Osteocyte (in vitro differentiated cells): ENCODE results near the gene TRIM23. TPM values are rescaled to one million over a fixed set of nuclear protein-coding genes. Genes with fewer than 3 reads are reported as not detected.

Source experiments
- DNase-seq: peaks from one replicate; pipeline ENCODE4 v3.0.0; 2021; ENCODE audit warnings: mixed read lengths; ENCODE audit not compliant: unreplicated experiment; ENCODE audit errors: extremely low spot score
- H3K27ac Mint-ChIP-seq: one replicate; pipeline ENCODE4 v1.8.0; 2021; ENCODE audit warnings: mild to moderate bottlenecking, mixed read lengths; ENCODE audit not compliant: unreplicated experiment
- H3K27me3 Mint-ChIP-seq: one replicate; pipeline ENCODE4 v1.8.0; 2021; ENCODE audit warnings: mixed read lengths; ENCODE audit not compliant: unreplicated experiment
- H3K36me3 Mint-ChIP-seq: one replicate; pipeline ENCODE4 v1.8.0; 2021; ENCODE audit warnings: mixed read lengths; ENCODE audit not compliant: unreplicated experiment
- H3K4me1 Mint-ChIP-seq: one replicate; pipeline ENCODE4 v1.8.0; 2021; ENCODE audit warnings: mixed read lengths; ENCODE audit not compliant: unreplicated experiment
- H3K4me3 Mint-ChIP-seq: one replicate; pipeline ENCODE4 v1.8.0; 2021; ENCODE audit warnings: mild to moderate bottlenecking, moderate library complexity, mixed read lengths; ENCODE audit not compliant: unreplicated experiment
- H3K9me3 Mint-ChIP-seq: one replicate; pipeline ENCODE4 v1.8.0; 2021; ENCODE audit warnings: mixed read lengths; ENCODE audit not compliant: unreplicated experiment
- CTCF ChIP-seq: fragments of 200-600 bp; sonication (generic); IDR thresholded peaks from 2 replicates; pipeline ENCODE4 v1.5.0; 2021; ENCODE audit warnings: antibody characterized with exemption, mild to moderate bottlenecking, moderate library complexity
- total RNA-seq: library from RNA; stranded (reverse); gene quantifications from 2 replicates; pipeline ENCODE4 v1.2.1, GENCODE V29; 2021

The TRIM23 gene
- total RNA-seq, 1 donor from 2014 or later: 21.5 TPM

GRCh38 chr5:65654713-65655112, 30.6 kb upstream of the TRIM23 start:
- Mint-ChIP-seq H3K4me1 (no peaks in the 10 kb centered on the region), H3K27me3 (no peaks in the 10 kb centered on the region), H3K27ac (no peak overlapping the region), H3K4me3 (no peak overlapping the region), H3K36me3 (peaks cover 28% of the 10 kb centered on the region), H3K9me3 (no peaks in the 10 kb centered on the region)
- TF ChIP-seq CTCF: no peak
- DNase-seq: no peak

- H3K27me3 Mint-ChIP-seq: no peaks in the 10 kb centered on the region
- H3K27ac Mint-ChIP-seq: no peak overlapping the region
- TF ChIP-seq CTCF: no peak
- no peak for DNase-seq
- no peaks in the 10 kb centered on the region for H3K9me3 Mint-ChIP-seq
- H3K4me3 Mint-ChIP-seq: no peak overlapping the region
- H3K4me1 Mint-ChIP-seq: no peaks in the 10 kb centered on the region
- H3K36me3 Mint-ChIP-seq: peaks cover 25% of the 10 kb centered on the region
Measured at GRCh38 chr5:65651144-65651543, 27.0 kb upstream of the TRIM23 start.

- TF ChIP-seq CTCF: no peak
- H3K27me3 Mint-ChIP-seq: no peaks in the 10 kb centered on the region
- H3K36me3 Mint-ChIP-seq: peaks cover 15% of the 10 kb centered on the region
- H3K4me3 Mint-ChIP-seq: no peak overlapping the region
- no peak for DNase-seq
- no peaks in the 10 kb centered on the region for H3K4me1 Mint-ChIP-seq
- H3K9me3 Mint-ChIP-seq: no peaks in the 10 kb centered on the region
- H3K27ac Mint-ChIP-seq: no peak overlapping the region
Measured at GRCh38 chr5:65647941-65648340, 23.8 kb upstream of the TRIM23 start.

GRCh38 chr5:65646938-65647337, 22.8 kb upstream of the TRIM23 start:
- no peak for TF ChIP-seq CTCF
- DNase-seq: no peak
- H3K27ac Mint-ChIP-seq: no peak overlapping the region
- H3K9me3 Mint-ChIP-seq: no peaks in the 10 kb centered on the region
- H3K36me3 Mint-ChIP-seq: peaks cover 16% of the 10 kb centered on the region
- no peak overlapping the region for H3K4me3 Mint-ChIP-seq
- no peaks in the 10 kb centered on the region for H3K4me1 Mint-ChIP-seq
- no peaks in the 10 kb centered on the region for H3K27me3 Mint-ChIP-seq

GRCh38 chr5:65640240-65640639, 16.1 kb upstream of the TRIM23 start:
- no peak overlapping the region for H3K27ac Mint-ChIP-seq
- peaks cover 30% of the 10 kb centered on the region for H3K36me3 Mint-ChIP-seq
- no peaks in the 10 kb centered on the region for H3K9me3 Mint-ChIP-seq
- H3K27me3 Mint-ChIP-seq: no peaks in the 10 kb centered on the region
- no peaks in the 10 kb centered on the region for H3K4me1 Mint-ChIP-seq
- no peak overlapping the region for H3K4me3 Mint-ChIP-seq
- TF ChIP-seq CTCF: no peak
- DNase-seq: no peak
